Stimulated activated naive CD8-positive, alpha-beta T cell treated with anti-CD3 and anti-CD28 coated beads, Interleukin-15, amount 100 ng/mL, for 72 hours (primary cell): Measurements from ENCODE around the gene CHST11.
A peak's percentile ranks its signal among the peaks of the same experiment; 100 is the strongest.

Source experiments
- ATAC-seq: fragments of 150-1000 bp; cut with Tn5 transposase; 2 replicates; pipeline ENCODE4 v1.10.0; 2021; ENCODE audit warnings: mild to moderate bottlenecking, moderate library complexity
- DNase-seq, 2 donors: peaks; one replicate each; pipeline ENCODE4 v3.0.0; 2021 to 2022
- H3K27ac Mint-ChIP-seq, 2 donors: one replicate each; pipeline ENCODE4 v1.8.0; 2022; ENCODE audit warnings: mild to moderate bottlenecking in 2 of 2, mixed read lengths in 2 of 2, moderate library complexity in 2 of 2
- H3K27me3 Mint-ChIP-seq: one replicate; pipeline ENCODE4 v1.8.0; 2022; ENCODE audit warnings: mixed read lengths
- H3K4me1 Mint-ChIP-seq: one replicate; pipeline ENCODE4 v1.8.0; 2022; ENCODE audit warnings: mild to moderate bottlenecking, mixed read lengths
- H3K4me3 Mint-ChIP-seq, 2 donors: one replicate each; pipeline ENCODE4 v1.8.0; 2022; ENCODE audit warnings: mild to moderate bottlenecking in 2 of 2, mixed read lengths in 2 of 2, moderate library complexity in 1 of 2
- H3K9me3 Mint-ChIP-seq, 2 donors: one replicate each; pipeline ENCODE4 v1.8.0; 2022; ENCODE audit warnings: mixed read lengths in 2 of 2

Gene CHST11

DNA sequence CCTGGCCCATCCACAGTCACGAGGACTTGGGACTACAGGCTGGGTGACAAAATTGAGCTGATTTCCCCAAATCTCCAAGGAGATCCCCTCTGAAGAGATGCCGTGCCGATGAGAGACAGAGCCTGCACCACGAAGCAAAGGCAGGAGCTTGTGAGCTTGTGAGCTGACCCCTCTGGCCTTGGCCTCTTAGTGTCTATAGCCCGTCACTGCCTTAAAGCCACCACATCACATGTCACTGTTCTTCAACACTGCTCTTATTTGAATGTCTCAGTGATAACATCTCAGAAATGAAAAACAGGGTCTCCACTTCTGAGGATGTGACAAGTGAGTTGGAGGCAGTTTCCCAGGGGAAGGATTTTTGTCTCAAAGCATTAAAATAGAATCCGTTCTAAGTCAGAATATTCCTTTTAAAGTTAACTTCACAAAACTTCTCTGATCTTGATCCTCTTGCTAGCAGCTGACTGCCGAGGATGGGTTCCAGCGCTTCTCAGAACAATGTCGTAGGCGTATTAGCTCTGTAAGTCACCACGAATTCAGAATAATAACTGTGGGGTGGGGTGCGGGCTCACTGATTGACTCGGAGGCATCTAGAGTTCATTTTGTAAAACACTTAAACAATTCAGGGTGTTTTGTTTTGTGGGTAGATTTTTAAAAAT lies 37.5 kb downstream of the CHST11 start:
- peaks cover 84% of the 10 kb centered on the region for H3K4me1 Mint-ChIP-seq
- H3K27me3 Mint-ChIP-seq = no peaks in the 10 kb centered on the region
- ATAC-seq (peak; percentile 86), DNase-seq (peak; percentile 70 to 77)
- H3K9me3 Mint-ChIP-seq = no peaks in the 10 kb centered on the region
- peak overlapping the region; percentile 62 to 71 for H3K4me3 Mint-ChIP-seq
- peak overlapping the region in 1 of 2 donors; percentile 84 for H3K27ac Mint-ChIP-seq

GRCh38 chr12:104494793-104495158 lies 38.0 kb downstream of the CHST11 start:
- Mint-ChIP-seq H3K27me3 (no peaks in the 10 kb centered on the region), H3K27ac (peak overlapping the region in 1 of 2 donors; percentile 53), H3K4me3 (peak overlapping the region; percentile 50 to 71), H3K4me1 (peaks cover 85% of the 10 kb centered on the region), H3K9me3 (no peaks in the 10 kb centered on the region)
- DNase-seq (peak; percentile 22 to 36), ATAC-seq (peak; percentile 71)

- ATAC-seq (no peak), DNase-seq (no peak)
- H3K27me3 Mint-ChIP-seq = no peaks in the 10 kb centered on the region
- peak overlapping the region; percentile 24 to 46 for H3K4me3 Mint-ChIP-seq
- no peaks in the 10 kb centered on the region for H3K9me3 Mint-ChIP-seq
- H3K27ac Mint-ChIP-seq = peak overlapping the region in 1 of 2 donors; percentile 71
- H3K4me1 Mint-ChIP-seq = peaks cover 85% of the 10 kb centered on the region
These were observed 39.0 kb downstream of the CHST11 start for GRCh38 chr12:104495786-104496185.

GRCh38 chr12:104496336-104496735 lies 39.6 kb downstream of the CHST11 start:
- ATAC-seq (no peak), DNase-seq (no peak)
- H3K4me3 Mint-ChIP-seq = no peak overlapping the region
- no peaks in the 10 kb centered on the region for H3K27me3 Mint-ChIP-seq
- H3K4me1 Mint-ChIP-seq = peaks cover 85% of the 10 kb centered on the region
- no peaks in the 10 kb centered on the region for H3K9me3 Mint-ChIP-seq
- H3K27ac Mint-ChIP-seq = no peak overlapping the region

GRCh38 chr12:104498211-104498801 lies 41.6 kb downstream of the CHST11 start:
- Mint-ChIP-seq H3K27me3 (no peaks in the 10 kb centered on the region), H3K4me1 (peaks cover 84% of the 10 kb centered on the region), H3K27ac (peak overlapping the region; percentile 21 to 87), H3K9me3 (no peaks in the 10 kb centered on the region), H3K4me3 (peak overlapping the region; percentile 49 to 63)
- ATAC-seq (peak; percentile 69), DNase-seq (peak in 1 of 2 donors; percentile 31)

- DNase-seq (no peak), ATAC-seq (no peak)
- H3K4me3 Mint-ChIP-seq = no peak overlapping the region
- no peaks in the 10 kb centered on the region for H3K27me3 Mint-ChIP-seq
- peaks cover 86% of the 10 kb centered on the region for H3K4me1 Mint-ChIP-seq
- peak overlapping the region in 1 of 2 donors; percentile 69 for H3K27ac Mint-ChIP-seq
- H3K9me3 Mint-ChIP-seq = no peaks in the 10 kb centered on the region
These were observed 43.1 kb downstream of the CHST11 start for GRCh38 chr12:104499668-104500332.

GRCh38 chr12:104501115-104501514 lies 44.4 kb downstream of the CHST11 start:
- Mint-ChIP-seq H3K4me1 (peaks cover 86% of the 10 kb centered on the region), H3K9me3 (no peaks in the 10 kb centered on the region), H3K4me3 (no peak overlapping the region), H3K27ac (no peak overlapping the region), H3K27me3 (no peaks in the 10 kb centered on the region)
- ATAC-seq = no peak
- no peak for DNase-seq

DNA sequence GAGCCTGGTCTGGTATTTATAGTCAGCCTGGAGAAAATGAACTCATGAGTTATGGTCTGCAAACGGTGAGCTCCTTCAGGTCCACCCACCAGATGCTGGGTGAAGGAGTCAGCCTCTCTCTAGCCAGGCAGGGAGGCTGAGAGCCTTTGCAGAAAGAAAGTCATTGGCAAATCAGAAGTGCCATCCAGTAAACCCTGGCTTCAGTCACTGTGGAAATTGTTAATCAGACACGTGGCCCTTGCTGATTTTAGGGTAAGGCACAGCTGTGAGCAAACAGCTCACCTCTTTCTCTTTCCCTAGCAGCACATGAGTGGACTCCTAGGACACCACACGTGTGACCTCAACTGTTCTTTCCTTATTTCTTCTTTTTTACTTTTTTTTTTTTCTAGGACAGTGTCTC lies 44.9 kb downstream of the CHST11 start:
- ATAC-seq (no peak), DNase-seq (no peak)
- Mint-ChIP-seq H3K27ac (no peak overlapping the region), H3K9me3 (no peaks in the 10 kb centered on the region), H3K4me1 (peaks cover 88% of the 10 kb centered on the region), H3K27me3 (no peaks in the 10 kb centered on the region), H3K4me3 (no peak overlapping the region)

DNA sequence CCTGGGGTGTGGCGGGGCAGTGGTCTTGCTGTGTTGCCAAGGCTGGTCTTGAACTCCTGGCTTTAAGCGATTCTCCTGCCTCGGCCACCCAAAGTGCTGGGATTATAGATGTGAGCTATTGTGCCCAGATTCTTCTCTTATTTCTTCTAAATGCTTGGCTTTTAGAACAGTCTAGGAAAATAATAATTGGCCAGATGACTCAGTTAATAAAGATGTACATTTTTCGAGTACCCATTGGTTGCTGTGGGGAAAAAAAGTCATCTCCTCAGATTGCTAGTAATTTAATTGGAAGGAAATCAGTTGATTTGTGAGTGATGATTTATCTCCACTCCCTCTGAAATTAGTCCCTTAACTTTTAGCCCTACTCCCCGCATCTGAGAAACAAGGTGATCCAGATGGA lies 45.5 kb downstream of the CHST11 start:
- Mint-ChIP-seq H3K27ac (no peak overlapping the region), H3K4me3 (no peak overlapping the region), H3K4me1 (peaks cover 88% of the 10 kb centered on the region), H3K9me3 (no peaks in the 10 kb centered on the region), H3K27me3 (no peaks in the 10 kb centered on the region)
- no peak for DNase-seq
- ATAC-seq = no peak

- H3K4me1 Mint-ChIP-seq = peaks cover 87% of the 10 kb centered on the region
- H3K27me3 Mint-ChIP-seq = no peaks in the 10 kb centered on the region
- DNase-seq = no peak
- peaks cover 0 to 2% of the 10 kb centered on the region in 2 donors for H3K9me3 Mint-ChIP-seq
- no peak overlapping the region for H3K4me3 Mint-ChIP-seq
- peak overlapping the region in 1 of 2 donors; percentile 90 for H3K27ac Mint-ChIP-seq
- ATAC-seq = no peak
These were observed 45.9 kb downstream of the CHST11 start for GRCh38 chr12:104502638-104503037.

- Mint-ChIP-seq H3K4me1 (peaks cover 87% of the 10 kb centered on the region), H3K9me3 (peaks cover 0 to 8% of the 10 kb centered on the region in 2 donors), H3K4me3 (no peak overlapping the region), H3K27ac (peak overlapping the region in 1 of 2 donors; percentile 3), H3K27me3 (no peaks in the 10 kb centered on the region)
- DNase-seq (no peak), ATAC-seq (no peak)
These were observed 46.4 kb downstream of the CHST11 start for GRCh38 chr12:104503191-104503590.

DNA sequence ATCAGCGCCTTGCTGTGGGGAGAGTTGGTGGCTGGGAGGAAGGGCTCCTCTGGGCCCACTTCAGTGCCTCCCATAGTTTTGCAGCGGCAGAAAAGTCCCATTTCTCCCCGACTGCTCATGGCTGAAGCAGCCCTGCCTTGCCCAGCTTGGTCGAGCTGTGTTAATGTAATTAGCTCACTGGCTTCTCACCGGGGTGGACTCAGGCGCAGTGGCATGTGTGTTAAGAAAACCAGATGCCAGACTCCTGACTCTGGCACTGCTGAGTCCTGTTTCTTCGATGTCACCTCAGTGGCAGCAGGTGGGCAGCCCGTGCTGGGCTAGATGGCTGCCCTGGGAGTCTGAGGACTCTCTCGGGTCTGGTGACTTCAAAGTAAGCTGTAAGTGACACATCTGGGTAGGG lies 47.4 kb downstream of the CHST11 start:
- Mint-ChIP-seq H3K4me1 (peaks cover 87% of the 10 kb centered on the region), H3K4me3 (no peak overlapping the region), H3K9me3 (peaks cover 6 to 17% of the 10 kb centered on the region in 2 donors), H3K27me3 (no peaks in the 10 kb centered on the region), H3K27ac (peak overlapping the region in 1 of 2 donors; percentile 4)
- DNase-seq (no peak), ATAC-seq (no peak)

DNA sequence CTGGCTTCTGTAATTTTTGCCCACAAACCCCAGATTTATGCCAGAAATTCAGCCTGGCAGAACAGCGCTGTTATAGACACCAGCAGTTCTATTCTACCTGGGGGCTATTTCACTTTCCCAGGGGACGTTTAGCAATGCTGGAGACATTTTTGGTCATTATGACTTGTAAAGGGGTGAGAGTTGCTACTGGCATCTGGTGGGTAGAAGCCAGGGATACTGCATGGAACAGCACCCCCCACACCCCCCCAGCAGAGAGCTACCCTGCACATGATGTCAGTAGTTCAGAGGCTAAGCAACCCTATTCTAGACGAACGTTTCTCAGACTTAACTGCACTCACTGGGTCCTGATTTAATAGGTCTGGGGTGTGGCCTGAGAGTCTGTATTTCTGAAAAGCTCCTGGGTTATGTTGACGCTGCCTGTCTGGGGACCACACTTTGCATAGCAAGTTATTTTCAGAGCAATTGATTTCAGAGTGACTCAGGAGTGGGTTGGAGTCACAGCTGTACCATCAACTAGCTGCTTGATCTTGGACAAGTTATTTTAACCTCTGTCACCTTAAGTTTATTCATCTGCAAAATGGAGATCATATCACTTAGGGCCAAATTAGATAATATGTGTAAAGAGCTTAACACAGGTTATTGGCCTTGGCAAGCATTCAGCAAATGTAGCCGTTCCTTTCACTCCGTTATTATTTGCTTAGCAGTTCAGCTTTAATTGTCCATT lies 48.5 kb downstream of the CHST11 start:
- Mint-ChIP-seq H3K9me3 (peaks cover 8 to 18% of the 10 kb centered on the region in 2 donors), H3K4me1 (peaks cover 83% of the 10 kb centered on the region), H3K27ac (no peak overlapping the region), H3K27me3 (no peaks in the 10 kb centered on the region), H3K4me3 (no peak overlapping the region)
- DNase-seq (no peak), ATAC-seq (no peak)

- ATAC-seq (no peak), DNase-seq (no peak)
- no peak overlapping the region for H3K27ac Mint-ChIP-seq
- peaks cover 8 to 18% of the 10 kb centered on the region in 2 donors for H3K9me3 Mint-ChIP-seq
- H3K4me1 Mint-ChIP-seq = peaks cover 78% of the 10 kb centered on the region
- H3K27me3 Mint-ChIP-seq = no peaks in the 10 kb centered on the region
- no peak overlapping the region for H3K4me3 Mint-ChIP-seq
These were observed 50.1 kb downstream of the CHST11 start for GRCh38 chr12:104506676-104507401.

GRCh38 chr12:104507672-104508071 lies 50.9 kb downstream of the CHST11 start:
- no peak overlapping the region for H3K4me3 Mint-ChIP-seq
- DNase-seq (no peak), ATAC-seq (no peak)
- peaks cover 8 to 18% of the 10 kb centered on the region in 2 donors for H3K9me3 Mint-ChIP-seq
- H3K4me1 Mint-ChIP-seq = peaks cover 71% of the 10 kb centered on the region
- peak overlapping the region in 1 of 2 donors; percentile 79 for H3K27ac Mint-ChIP-seq
- H3K27me3 Mint-ChIP-seq = no peaks in the 10 kb centered on the region
